ENCODE results near the gene DDX10.

DDX10 gene

DNA sequence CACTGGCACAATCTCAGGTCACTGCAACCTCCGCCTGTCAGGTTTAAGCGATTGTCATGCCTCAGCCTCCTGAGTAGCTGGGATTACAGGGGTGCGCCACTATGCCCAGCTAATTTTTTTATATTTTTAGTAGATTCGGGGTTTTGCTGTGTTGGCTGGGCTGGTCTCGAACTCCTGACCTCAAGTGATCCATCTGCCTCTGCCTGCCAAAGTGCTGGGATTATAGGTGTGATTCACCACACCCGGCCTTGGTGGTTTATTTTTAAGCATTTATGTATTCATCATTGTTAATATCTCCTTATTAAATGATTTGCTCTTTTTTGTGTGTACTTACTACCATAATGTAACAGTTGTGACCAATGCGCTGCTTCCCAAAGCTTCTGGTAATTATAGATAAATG is 171.7 kb downstream of the DDX10 start:
- DNase-seq (ENCODE audit: low read depth) = no peak
- no peak overlapping the region for H3K4me3 ChIP-seq (ENCODE audit: low read length)
- TF ChIP-seq, protein P1, sequence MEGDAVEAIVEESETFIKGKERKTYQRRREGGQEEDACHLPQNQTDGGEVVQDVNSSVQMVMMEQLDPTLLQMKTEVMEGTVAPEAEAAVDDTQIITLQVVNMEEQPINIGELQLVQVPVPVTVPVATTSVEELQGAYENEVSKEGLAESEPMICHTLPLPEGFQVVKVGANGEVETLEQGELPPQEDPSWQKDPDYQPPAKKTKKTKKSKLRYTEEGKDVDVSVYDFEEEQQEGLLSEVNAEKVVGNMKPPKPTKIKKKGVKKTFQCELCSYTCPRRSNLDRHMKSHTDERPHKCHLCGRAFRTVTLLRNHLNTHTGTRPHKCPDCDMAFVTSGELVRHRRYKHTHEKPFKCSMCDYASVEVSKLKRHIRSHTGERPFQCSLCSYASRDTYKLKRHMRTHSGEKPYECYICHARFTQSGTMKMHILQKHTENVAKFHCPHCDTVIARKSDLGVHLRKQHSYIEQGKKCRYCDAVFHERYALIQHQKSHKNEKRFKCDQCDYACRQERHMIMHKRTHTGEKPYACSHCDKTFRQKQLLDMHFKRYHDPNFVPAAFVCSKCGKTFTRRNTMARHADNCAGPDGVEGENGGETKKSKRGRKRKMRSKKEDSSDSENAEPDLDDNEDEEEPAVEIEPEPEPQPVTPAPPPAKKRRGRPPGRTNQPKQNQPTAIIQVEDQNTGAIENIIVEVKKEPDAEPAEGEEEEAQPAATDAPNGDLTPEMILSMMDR (IDR thresholded peaks at IDR 0.05; ENCODE audit: insufficient read depth, low read depth, low read length, missing control alignments) = no peak

DNA sequence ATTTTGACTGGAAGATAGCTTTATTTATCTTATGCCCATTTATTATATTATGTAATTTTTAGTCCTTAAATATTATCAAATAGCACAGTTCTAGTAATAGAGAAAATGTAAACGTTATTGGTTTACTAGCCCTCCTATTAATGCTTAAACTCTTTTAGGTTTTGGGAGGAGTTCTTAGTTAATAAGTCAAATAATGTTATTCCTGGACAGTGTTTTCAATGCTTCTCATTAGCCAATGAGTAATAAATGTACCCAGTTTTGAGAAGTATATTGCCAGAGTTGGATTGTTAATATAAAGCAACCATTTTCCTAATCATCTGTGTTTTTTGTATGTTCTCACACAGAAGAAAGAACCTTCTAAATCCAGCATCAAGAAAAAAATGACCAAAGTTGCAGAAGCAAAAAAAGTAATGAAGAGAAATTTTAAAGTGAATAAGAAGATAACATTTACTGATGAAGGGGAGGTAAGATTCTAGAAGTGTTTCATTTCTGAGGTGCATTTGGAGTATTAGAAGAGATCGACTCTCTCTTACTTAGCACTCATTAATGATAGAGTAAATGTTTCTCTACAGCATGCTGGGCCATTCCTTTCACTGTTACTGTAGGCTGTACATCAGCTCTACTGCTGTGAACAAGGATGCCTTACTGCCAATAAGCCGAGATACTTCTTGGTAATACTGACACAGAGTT is 173.4 kb downstream of the DDX10 start:
- TF ChIP-seq, protein P1 (IDR thresholded peaks at IDR 0.05; ENCODE audit: insufficient read depth, low read depth, low read length, missing control alignments) = no peak
- DNase-seq (ENCODE audit: low read depth) = no peak
- no peak overlapping the region for H3K4me3 ChIP-seq (ENCODE audit: low read length)

DNA sequence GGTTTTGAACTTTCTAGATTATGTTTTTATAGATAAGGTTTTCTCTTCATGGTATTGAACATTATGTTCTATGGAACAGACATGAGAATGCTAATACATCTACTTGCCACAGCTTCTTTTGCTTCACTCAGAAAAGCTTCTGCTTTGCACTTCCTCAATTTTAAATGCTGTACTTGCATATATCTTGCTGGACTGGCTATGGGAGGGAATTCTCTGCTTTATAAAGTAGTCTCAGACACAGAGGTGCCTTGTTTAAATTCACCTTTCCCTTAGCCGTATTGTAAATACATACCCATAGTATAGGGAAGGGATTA is 173.9 kb downstream of the DDX10 start:
- DNase-seq (ENCODE audit: low read depth) = no peak
- no peak overlapping the region for H3K4me3 ChIP-seq (ENCODE audit: low read length)
- TF ChIP-seq, protein P1 (IDR thresholded peaks at IDR 0.05; ENCODE audit: insufficient read depth, low read depth, low read length, missing control alignments) = no peak

DNA sequence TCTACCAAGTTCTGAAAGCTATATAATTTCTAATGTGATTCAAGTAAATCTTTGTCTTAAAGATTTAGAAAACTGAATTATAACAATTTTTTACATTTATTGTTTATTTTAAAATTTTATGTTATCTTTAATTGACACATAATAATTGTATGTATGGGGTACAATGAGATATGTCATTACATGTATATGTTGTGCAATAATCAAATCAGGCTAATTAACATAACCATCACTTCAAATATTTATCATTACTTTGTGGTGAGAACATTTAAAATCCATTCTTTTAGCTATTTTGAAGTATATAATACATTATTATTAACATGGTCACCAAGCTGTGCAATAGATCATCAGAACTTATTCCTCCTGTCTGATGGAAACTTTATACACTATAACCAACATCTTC is 181.1 kb downstream of the DDX10 start:
- H3K4me3 ChIP-seq (ENCODE audit: low read length) = no peak overlapping the region
- DNase-seq (ENCODE audit: low read depth) = no peak
- TF ChIP-seq, protein P1 (IDR thresholded peaks at IDR 0.05; ENCODE audit: insufficient read depth, low read depth, low read length, missing control alignments) = no peak

DNA sequence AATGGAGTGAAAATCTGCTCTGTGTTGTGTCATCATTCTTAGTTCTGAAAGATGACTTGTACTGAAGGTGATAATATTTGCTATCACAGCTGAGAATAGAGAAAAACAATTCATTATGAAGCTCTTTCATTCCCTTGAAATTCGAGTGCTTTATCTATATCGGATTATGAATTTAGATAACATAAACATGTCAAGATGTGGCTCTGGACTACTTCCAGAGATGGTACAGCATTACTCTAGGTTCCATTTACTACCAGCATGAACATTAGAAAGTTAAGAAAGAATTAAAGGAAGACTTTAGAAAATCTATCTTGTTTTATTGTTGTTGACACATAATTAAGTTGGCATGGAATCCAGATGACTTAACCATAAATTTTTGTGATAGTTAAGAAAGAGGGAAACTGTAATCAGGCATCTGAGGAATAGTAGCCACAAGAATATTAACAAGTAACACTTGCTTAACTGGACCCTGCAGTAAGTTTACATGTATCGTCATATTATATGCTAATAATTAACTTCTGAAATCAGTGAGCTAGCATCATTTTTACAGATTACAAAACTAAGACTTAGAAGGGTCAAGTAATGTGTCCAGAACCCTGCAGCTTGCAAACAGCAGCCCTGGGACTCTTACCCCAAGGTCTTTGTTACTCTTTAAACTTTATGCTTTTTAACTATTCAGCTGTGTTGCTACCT is 182.6 kb downstream of the DDX10 start:
- no peak for DNase-seq (ENCODE audit: low read depth)
- no peak overlapping the region for H3K4me3 ChIP-seq (ENCODE audit: low read length)
- TF ChIP-seq, protein P1 (IDR thresholded peaks at IDR 0.05; ENCODE audit: insufficient read depth, low read depth, low read length, missing control alignments) = no peak

DNA sequence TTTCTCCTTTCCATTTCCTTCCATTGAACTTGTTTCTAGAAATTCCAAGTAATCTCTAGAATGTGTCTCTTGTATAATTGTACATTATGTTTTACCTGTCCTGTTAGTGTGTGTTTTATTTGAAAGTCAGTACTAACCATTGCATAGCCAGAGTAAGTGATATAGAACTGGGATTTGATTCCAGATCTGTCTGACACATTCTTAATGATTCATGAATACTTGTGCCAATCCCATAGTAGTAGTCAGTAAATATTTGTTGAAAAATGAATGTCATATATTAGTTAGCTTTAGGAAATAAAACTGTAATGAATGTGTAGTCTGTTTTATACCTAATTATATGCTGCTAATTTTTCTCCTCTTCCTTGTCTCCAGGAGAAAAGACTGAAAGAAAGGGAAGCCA is 186.9 kb downstream of the DDX10 start:
- DNase-seq (ENCODE audit: low read depth) = peak; percentile 33
- no peak overlapping the region for H3K4me3 ChIP-seq (ENCODE audit: low read length)
- TF ChIP-seq, protein P1 (IDR thresholded peaks at IDR 0.05; ENCODE audit: insufficient read depth, low read depth, low read length, missing control alignments) = no peak

DNA sequence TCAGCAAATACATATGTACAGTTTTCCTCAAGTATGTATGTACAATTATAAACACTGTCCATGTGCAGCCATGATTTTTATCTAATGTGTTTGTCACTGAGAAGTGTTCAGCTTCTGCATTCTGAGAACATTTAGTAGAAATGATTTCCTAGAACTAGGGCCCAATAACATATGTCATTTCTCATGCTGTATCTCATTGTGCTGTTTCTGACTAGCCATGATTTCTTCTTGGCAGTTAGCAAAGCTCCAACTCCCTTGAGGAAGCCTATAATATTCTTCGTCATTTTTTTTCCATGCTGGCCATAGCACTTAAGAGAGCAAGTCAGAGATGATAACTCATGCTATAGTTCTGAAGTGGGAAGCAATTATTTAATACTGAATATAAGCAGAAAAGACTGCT is 187.8 kb downstream of the DDX10 start:
- TF ChIP-seq, protein P1 (IDR thresholded peaks at IDR 0.05; ENCODE audit: insufficient read depth, low read depth, low read length, missing control alignments) = no peak
- DNase-seq (ENCODE audit: low read depth) = no peak
- H3K4me3 ChIP-seq (ENCODE audit: low read length) = no peak overlapping the region

Data from epithelial cell of esophagus (primary cell).